ENCODE data around the gene LRRFIP2. TPM values are rescaled to one million over a fixed set of nuclear protein-coding genes. Genes with fewer than 3 reads are reported as not detected.
"Not testable (repeated sequence)": the region's sequence is repeated elsewhere in the genome, so short reads cannot be mapped to it uniquely, and the experiment has no call there.

LRRFIP2 gene
- polyA plus RNA-seq, 1 experiment, result 43.9 TPM

GRCh38 chr3:37068031-37068430 is 106.4 kb downstream of the LRRFIP2 start:
- H3K27me3 ChIP-seq (ENCODE audit: control insufficient read depth, insufficient read depth, low read length), result no peaks in the 10 kb centered on the region
- CTCF ChIA-PET, result no interaction called here
- no peak overlapping the region for H3K4me3 ChIP-seq (ENCODE audit: low read depth, low read length)
- POLR2A ChIA-PET, result no interaction called here
- DNase-seq (ENCODE audit: low read depth), result no peak
- no peak for TF ChIP-seq CTCF (IDR thresholded peaks at IDR 0.05; ENCODE audit: insufficient read depth, low read depth, low read length)
- peaks cover 9% of the 10 kb centered on the region for H3K36me3 ChIP-seq (ENCODE audit: control insufficient read depth, insufficient read depth, low read length)

GRCh38 chr3:37067577-37067976 is 106.8 kb downstream of the LRRFIP2 start:
- POLR2A ChIA-PET, result no interaction called here
- DNase-seq (ENCODE audit: low read depth), result no peak
- peaks cover 9% of the 10 kb centered on the region for H3K36me3 ChIP-seq (ENCODE audit: control insufficient read depth, insufficient read depth, low read length)
- CTCF ChIA-PET, result no interaction called here
- TF ChIP-seq CTCF (IDR thresholded peaks at IDR 0.05; ENCODE audit: insufficient read depth, low read depth, low read length), result no peak
- no peaks in the 10 kb centered on the region for H3K27me3 ChIP-seq (ENCODE audit: control insufficient read depth, insufficient read depth, low read length)
- H3K4me3 ChIP-seq (ENCODE audit: low read depth, low read length), result no peak overlapping the region

GRCh38 chr3:37064747-37065146 is 109.6 kb downstream of the LRRFIP2 start:
- Histone ChIP-seq H3K36me3 (ENCODE audit: control insufficient read depth, insufficient read depth, low read length) (peaks cover 11% of the 10 kb centered on the region), H3K27me3 (ENCODE audit: control insufficient read depth, insufficient read depth, low read length) (no peaks in the 10 kb centered on the region), H3K4me3 (ENCODE audit: low read depth, low read length) (no peak overlapping the region)
- POLR2A ChIA-PET, result no interaction called here
- DNase-seq (ENCODE audit: low read depth), result no peak
- TF ChIP-seq CTCF (IDR thresholded peaks at IDR 0.05; ENCODE audit: insufficient read depth, low read depth, low read length), result no peak
- CTCF ChIA-PET, result no interaction called here

DNA sequence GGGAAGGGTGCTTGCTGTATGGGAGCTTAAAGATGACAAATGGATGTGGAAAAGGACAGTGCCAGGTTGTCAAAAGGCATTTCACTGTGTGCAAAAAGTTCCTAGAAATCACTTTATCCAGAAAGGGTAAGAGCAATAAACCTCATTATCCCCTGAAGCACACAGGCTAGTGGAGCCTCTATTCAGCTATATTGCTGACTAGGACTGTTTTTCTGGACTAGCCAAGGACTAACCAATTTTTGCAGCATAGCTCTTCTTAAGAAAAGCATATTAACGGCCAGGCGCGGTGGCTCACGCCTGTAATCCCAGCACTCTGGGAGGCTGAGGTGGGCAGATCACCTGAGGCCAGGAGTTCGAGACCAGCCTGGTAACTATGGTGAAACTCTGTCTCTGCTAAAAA is 116.3 kb downstream of the LRRFIP2 start:
- CTCF ChIA-PET, result no interaction called here

GRCh38 chr3:37056826-37057225 is 117.6 kb downstream of the LRRFIP2 start:
- POLR2A ChIA-PET, result no interaction called here
- CTCF ChIA-PET, result no interaction called here
- Histone ChIP-seq H3K36me3 (ENCODE audit: control insufficient read depth, insufficient read depth, low read length) (peaks cover 13% of the 10 kb centered on the region), H3K27me3 (ENCODE audit: control insufficient read depth, insufficient read depth, low read length) (no peaks in the 10 kb centered on the region), H3K4me3 (ENCODE audit: low read depth, low read length) (no peak overlapping the region)
- DNase-seq (ENCODE audit: low read depth), result no peak
- no peak for TF ChIP-seq CTCF (IDR thresholded peaks at IDR 0.05; ENCODE audit: insufficient read depth, low read depth, low read length)

More for the DNA sequence above, 116.3 kb downstream of the LRRFIP2 start:
- Histone ChIP-seq H3K36me3 (ENCODE audit: control insufficient read depth, insufficient read depth, low read length) (peaks cover 10% of the 10 kb centered on the region), H3K27me3 (ENCODE audit: control insufficient read depth, insufficient read depth, low read length) (no peaks in the 10 kb centered on the region), H3K4me3 (ENCODE audit: low read depth, low read length) (no peak overlapping the region)
- no peak for DNase-seq (ENCODE audit: low read depth)
- POLR2A ChIA-PET, result no interaction called here
- no peak for TF ChIP-seq CTCF (IDR thresholded peaks at IDR 0.05; ENCODE audit: insufficient read depth, low read depth, low read length)

DNA sequence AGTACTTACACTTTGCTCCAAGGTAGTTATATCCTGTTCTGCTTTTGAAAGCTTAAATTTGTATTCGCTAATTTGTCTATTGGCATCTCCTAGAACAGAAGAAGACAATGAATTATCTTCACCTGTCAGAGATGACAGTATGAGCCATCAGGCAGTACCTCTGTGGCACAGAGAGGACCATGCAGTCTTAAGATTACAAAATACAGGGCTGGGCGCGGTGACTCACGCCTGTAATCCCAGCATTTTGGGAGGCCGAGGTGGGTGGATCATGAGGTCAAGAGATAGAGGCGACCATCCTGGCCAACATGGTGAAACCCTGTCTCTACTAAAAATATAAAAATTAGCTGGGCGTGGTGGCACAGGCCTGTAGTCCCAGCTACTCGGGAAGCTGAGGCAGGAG is 119.3 kb downstream of the LRRFIP2 start:
- peaks cover 14% of the 10 kb centered on the region for H3K36me3 ChIP-seq (ENCODE audit: control insufficient read depth, insufficient read depth, low read length)
- H3K27me3 ChIP-seq (ENCODE audit: control insufficient read depth, insufficient read depth, low read length); POLR2A ChIA-PET; H3K4me3 ChIP-seq (ENCODE audit: low read depth, low read length); DNase-seq (ENCODE audit: low read depth): not testable (repeated sequence)
- CTCF ChIA-PET, result interaction anchor here (1.2 kb wide), 1 partner anchor 14 kb away, joined by 3 read pairs; no protein-coding TSS in a partner anchor

Measured in BJ (cell line).